ENCODE results near the gene CDK5R2. TPM values are rescaled to one million over a fixed set of nuclear protein-coding genes. Genes with fewer than 3 reads are reported as not detected.

The CDK5R2 gene
- total and polyA plus RNA-seq, 2 of the 13 experiments (the other 11 are each of a cell fraction or from before 2014, with no cell fraction given), result not detected

GRCh38 chr2:218993345-218994315 is 34.2 kb downstream of the CDK5R2 start, which contains the start of gene CRYBA2 (continued):
- TF ChIP-seq AFF4 (CRISPR knock-in tag; IDR thresholded peaks at IDR 0.05) (no peak), ELF3 (CRISPR knock-in tag; IDR thresholded peaks at IDR 0.05) (no peak), ZNF121 (CRISPR knock-in tag; IDR thresholded peaks at IDR 0.05) (no peak), TBL1XR1 (IDR thresholded peaks at IDR 0.05; ENCODE audit: borderline replicate concordance, low read length, partially characterized antibody) (no peak), PHF20 (CRISPR knock-in tag; IDR thresholded peaks at IDR 0.05) (no peak), BCL6 (CRISPR knock-in tag; IDR thresholded peaks at IDR 0.05) (peak; percentile 27; the same call in 1 of the 2 replicates), STAT5B (CRISPR knock-in tag; IDR thresholded peaks at IDR 0.05) (no peak), SNAPC2 (CRISPR knock-in tag; IDR thresholded peaks at IDR 0.05) (0 out of 2 replicates have a peak, but pooled peaks have one; percentile 24)

GRCh38 chr2:218995561-218995960 is 36.1 kb downstream of the CDK5R2 start:
- in situ Hi-C loops (cut with HindIII; ENCODE audit: extremely low pct_ligation_motif_present, low pct_unique_long_range_greater_than_20kb) (no loop called here), intact Hi-C loops (cut with micrococcal nuclease; ENCODE audit: unreplicated experiment) (no loop called here)
- Histone ChIP-seq H4K20me1 (ENCODE audit: insufficient read depth, low read length) (peaks cover 36% of the 10 kb centered on the region; the same call in 1 of the 2 replicates), H3K36me3 (replicated peaks in 1 of 2; ENCODE audit: control insufficient read depth in 1 of 2, insufficient read depth in 2 of 2, low read length in 2 of 2) (no peaks in the 10 kb centered on the region), H3K4me3 (replicated peaks in 1 of 3; ENCODE audit: insufficient read depth in 1 of 3, low read depth in 2 of 3, low read length in 3 of 3) (no peak overlapping the region), H3K9ac (ENCODE audit: insufficient read depth, low read depth, low read length) (no peak overlapping the region), H3K79me2 (ENCODE audit: insufficient read depth, low read length) (no peaks in the 10 kb centered on the region), H3K4me1 (ENCODE audit: insufficient read depth, low read length) (peaks cover 20% of the 10 kb centered on the region), H3K27ac (ENCODE audit: extremely low read length, insufficient read depth, low read length) (no peak overlapping the region), H2AFZ (ENCODE audit: low read length) (no peak overlapping the region), H3K9me3 (ENCODE audit: low read length) (no peaks in the 10 kb centered on the region), H3K4me2 (ENCODE audit: low read depth, low read length) (no peak overlapping the region), H3K27me3 (ENCODE audit: control insufficient read depth in 1 of 2, insufficient read depth in 2 of 2, low read length in 2 of 2) (peaks cover 47 to 96% of the 10 kb centered on the region in 2 experiments)
- ChIA-PET CTCF (ENCODE audit: low intra/inter-chr PET ratio, low total read pairs) (interaction anchor here (0.8 to 2.7 kb wide), 5 partner anchors 13 to 159 kb away, joined by 3 to 12 read pairs (median 4); no protein-coding TSS in a partner anchor), POLR2A (no interaction called here)
- WGBS (ENCODE audit: low lambda C conversion rate), result 14% methylated on average over 8 of the region's 8 CpGs
- no peak; the same call in 2 of the 3 replicates for ATAC-seq
- 0 out of 2 replicates have a peak, but pooled peaks have one; percentile 27 for TF ChIP-seq BRF2 (CRISPR knock-in tag; IDR thresholded peaks at IDR 0.05)
- TF ChIP-seq CENPT (CRISPR knock-in tag; IDR thresholded peaks at IDR 0.05; ENCODE audit: low read depth), result peak; percentile 15; the same call in 1 of the 2 replicates
- TF ChIP-seq ZNF816 (CRISPR knock-in tag; IDR thresholded peaks at IDR 0.05; ENCODE audit: borderline replicate concordance), result no peak
- TF ChIP-seq SMYD3 (CRISPR knock-in tag; IDR thresholded peaks at IDR 0.05), result no peak
- TF ChIP-seq ZSCAN31 (CRISPR knock-in tag; IDR thresholded peaks at IDR 0.05; ENCODE audit: low read depth), result no peak
- TF ChIP-seq SALL2 (CRISPR knock-in tag; IDR thresholded peaks at IDR 0.05), result no peak
- no peak for TF ChIP-seq ZBTB43 (CRISPR knock-in tag; conservative IDR thresholded peaks at IDR 0.05)
- no peak for FAIRE-seq
- no TSS peak for BruUV-seq (replicated peaks)
- no peak for DNase-seq (ENCODE audit: low spot score)
